CD1c-positive myeloid dendritic cell (primary cell): ENCODE data around the gene AKIRIN2.
"Not testable (repeated sequence)": the region's sequence is repeated elsewhere in the genome, so short reads cannot be mapped to it uniquely, and the experiment has no call there.

Source experiments
- DNase-seq: peaks from one replicate; pipeline ENCODE4 v3.0.0-alpha.2; 2016; ENCODE audit errors: extremely low spot score

The AKIRIN2 gene

DNA sequence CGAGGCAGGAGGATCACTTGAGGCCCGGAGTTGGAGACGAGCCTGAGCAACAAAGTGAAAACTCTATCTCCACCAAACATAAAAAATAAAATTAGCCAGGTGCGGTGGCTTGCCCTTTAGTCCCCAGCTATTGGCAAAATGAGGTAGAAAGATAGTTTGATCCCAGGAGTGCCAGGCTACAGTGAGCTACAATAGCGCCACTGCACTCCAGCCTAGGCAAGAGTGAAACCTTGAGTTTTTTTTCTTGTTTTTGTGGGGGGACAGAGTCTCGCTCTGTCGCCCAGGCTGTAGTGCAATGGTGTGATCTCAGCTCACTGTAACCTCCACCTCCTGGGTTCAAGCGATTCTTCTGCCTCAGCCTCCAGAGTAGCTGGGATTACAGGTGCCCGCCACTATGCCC is 14.1 kb downstream of the AKIRIN2 start:
- DNase-seq = not testable (repeated sequence)

DNA sequence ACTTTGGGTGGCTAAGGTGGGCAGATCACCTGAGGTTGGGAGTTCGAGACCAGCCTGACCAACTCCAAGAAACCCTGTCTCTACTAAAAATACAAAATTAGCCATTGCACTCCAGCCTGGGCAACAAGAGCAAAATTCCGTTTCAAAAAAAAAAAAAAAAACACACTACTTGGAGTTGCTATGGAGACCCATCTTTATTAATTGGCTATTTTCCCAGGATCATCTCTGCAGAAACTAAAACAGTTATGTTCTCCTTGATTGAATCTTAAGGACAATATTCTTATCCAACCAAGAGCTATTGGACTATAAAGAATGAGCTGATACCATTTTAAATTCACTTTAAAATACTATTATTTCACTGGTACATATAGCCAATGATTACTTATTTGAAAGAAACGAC is 14.7 kb downstream of the AKIRIN2 start:
- no peak for DNase-seq

DNA sequence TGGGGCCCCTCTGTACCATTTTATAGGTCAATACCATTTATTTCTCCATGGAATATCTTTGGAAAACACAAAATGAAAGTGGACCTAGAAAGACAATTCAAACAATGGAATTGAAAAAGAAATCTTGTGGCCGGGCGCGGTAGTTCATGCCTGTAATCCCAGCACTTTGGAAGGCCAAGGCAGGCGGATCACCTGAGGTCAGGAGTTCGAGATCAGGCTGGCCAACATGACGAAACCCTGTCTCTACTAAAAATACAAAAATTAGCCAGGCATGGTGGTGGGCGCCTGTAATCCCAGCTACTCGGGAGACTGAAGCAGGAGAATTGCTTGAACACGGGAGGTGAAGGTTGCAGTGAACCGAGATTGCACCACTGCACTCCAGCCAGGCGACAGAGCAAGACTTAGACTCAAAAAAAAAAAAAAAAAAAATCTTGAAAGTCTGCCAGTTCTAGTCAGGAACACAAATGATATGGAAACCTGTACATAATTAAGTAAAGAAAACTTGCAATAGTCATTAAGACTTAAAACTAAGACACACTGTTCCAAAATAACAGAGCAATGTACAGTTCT is 15.3 kb downstream of the AKIRIN2 start:
- DNase-seq = not testable (repeated sequence)

DNA sequence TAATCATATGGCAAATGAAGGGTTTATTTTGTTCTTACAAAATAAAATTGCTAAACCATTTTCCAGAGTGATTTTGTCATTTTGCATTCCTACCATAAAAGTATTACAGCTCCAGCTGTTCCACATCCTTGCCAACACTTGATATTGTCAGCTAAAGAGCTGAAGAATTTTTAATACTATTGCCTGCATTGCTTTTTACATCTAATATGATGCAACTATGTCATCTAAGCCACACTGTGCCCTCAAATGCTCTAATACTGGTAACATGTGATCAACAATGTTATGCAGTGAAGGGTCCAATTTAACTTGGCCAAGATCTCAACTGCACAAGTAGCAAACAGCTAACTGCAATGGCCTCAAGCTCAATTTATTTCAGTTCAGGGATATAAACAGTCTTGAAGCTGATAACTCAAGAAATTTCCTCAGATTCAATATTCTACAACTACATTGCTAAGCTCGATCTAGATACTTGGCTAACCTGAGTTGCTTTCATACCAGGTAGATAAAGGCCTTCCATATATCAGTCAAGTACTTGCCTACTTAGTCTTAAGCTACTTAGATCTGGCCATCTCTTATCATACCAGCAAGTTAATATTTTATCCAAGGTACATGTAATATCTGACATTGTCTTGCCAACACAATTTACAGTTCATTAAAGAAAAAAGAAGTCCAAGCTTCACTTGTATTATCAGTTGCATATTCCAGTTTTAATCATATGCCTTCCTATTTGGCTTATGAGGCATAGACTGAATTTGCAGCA is 17.0 kb downstream of the AKIRIN2 start:
- DNase-seq = no peak

DNA sequence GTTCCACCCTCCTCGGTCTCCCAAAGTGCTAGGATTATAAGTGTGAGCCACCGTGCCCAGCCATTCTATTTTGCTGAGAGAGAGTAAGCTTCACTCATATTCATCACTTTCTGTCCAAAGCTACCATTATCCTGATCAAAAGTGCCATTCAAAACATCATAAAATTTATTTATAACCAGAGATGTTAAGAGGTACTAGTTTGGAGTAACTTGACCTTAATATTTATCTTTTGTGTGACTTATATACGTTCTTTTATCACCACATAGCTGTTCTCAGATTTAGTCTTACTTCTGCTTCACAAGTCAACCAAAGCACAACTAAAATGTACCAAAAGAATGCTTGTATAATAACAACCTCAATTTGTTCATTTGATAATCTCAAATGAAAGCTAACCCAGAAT is 18.1 kb downstream of the AKIRIN2 start:
- no peak for DNase-seq

DNA sequence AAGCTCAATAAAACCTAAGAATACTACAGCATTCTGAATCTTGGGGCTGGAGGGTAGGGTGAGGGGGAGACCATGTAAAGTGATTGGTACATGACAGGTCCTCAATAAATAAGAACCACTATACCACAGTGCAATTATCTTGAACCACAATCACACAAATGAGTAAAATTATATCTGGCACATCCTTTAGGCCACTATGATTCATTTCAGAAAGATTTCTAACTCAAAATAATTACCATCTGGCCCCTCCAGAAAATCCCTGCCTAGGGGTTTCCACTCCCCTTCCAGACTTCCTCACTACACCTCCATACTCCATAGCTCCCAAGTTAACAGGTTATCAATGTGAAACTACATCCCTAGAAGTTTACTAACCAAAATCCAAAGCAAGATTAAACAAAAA is 19.7 kb downstream of the AKIRIN2 start:
- no peak for DNase-seq

DNA sequence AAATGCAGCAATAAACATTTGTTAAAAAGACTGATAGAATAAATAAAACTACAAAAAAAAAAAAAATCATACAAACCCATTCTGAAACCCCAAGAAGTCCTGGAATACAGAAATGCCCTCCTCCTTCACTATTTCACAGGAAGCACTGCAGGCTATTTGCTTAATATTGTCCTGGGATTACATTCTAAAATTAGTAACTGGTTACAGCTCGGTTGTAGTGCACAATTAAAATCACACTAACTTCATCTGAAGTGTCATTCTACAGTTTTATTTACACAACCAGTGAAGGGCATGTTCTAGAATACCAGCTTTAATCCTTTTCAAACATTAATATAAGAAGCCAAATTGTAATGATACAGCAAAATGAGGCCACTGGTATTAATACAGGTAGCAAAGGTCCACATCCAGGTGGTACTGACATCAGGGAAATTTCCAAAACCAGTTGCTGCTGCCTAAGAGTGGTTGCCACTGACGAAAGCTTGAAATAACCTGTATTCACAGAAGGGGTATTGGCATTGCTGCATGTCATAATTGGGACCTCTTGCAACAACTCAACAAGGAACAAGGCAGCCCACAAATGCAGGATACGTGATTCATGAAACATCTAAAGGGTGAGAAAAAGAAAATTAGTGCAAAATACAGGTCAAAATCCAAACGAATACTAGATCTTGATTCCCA is 26.9 kb downstream of the AKIRIN2 start:
- DNase-seq = no peak

DNA sequence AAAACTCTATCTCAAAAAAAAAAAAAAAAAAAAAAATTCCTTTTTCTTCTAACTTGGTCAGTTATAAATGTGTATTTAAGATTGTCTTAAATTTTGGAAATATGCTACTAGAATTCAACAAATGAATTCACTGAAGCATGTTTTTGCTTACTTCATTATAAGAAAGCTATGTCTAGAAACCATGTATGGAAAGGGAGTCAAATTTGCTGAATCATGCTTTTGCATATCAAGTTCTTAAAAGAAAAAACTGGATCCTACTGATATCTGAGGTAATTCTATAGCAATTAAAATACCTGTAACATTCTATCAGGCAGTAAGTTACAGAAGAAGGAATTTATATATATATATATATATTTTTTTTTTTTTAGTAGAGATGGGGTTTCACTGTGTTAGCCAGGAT is 27.7 kb downstream of the AKIRIN2 start:
- no peak for DNase-seq

DNA sequence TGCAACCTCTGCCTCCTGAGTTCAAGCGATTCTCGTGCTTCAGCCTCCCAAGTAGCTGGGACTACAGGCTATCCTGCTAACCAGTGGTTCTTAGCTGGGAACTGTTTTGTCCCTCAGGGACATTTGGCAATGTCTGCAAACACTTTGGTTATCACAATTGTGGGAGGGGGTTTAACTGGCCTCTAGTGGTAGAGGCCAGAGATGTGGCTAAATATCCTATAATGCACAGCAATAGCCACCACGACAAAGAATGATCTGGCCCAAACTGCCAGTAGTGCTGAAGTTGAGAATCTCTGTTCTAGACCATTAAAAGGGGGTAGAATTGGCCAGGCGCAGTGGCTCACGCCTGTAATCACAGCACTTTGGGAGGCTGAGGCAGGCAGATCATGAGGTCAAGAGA is 28.8 kb downstream of the AKIRIN2 start:
- no peak for DNase-seq

DNA sequence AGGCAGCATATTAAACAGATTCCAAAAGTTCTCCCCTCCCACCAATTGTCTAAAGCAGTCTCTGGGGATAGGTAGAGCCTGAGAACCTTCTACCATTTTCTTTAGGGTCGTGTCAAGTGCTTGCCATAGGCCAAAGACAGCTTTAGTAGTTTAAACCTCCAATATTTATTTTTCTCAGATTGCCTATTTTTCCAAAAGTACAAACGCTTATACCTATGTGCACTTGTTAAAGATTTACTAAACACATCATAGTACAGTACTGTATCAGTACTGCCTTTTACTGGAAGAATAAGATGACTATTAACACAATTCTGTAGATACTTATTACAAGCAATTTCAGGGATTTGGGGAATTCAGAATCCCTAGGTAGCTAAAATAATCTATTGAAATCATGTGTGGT is 29.4 kb downstream of the AKIRIN2 start:
- no peak for DNase-seq

DNA sequence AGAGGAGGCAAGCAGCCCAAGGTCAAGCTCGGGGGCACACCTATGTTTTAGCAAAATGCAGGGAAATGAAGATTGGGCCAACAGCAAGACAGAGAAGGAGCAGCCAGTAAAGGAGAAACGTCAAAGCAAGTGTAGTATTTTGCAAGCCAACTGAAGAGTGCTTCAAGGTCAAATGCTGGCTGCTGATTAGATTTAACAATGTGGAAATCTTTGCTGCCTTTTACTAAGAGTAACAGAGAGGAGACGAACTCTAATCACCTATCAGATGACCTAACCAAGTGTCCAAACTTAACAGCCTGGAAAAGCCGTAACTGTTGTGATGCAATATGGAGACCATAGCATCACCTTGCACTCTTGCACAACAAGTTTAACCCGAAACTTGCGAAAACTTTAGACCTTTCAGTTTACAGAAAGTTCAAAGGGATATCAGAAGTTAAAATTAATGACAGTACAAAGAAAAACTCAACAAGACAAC is 30.4 kb downstream of the AKIRIN2 start:
- peak; percentile 25 for DNase-seq

DNA sequence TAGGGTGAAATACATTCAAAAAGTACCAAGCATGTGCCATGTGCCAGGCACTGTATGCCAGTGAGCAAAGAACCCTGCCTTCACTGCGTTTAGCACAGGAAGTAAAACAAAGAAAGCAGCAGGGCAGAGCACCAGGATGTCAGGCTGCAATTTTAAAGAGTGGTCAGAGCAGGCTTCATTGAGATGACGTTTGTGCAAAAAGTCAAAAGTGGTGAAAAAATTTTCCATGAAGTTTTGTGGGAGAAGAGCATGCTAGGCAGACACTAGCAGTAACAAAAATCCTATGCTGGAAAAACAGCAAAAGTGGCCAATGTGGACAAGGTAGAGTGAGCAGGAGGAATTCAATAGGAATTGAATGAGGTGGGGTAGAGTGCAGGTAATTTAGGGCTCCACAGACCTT is 31.3 kb downstream of the AKIRIN2 start:
- no peak for DNase-seq

DNA sequence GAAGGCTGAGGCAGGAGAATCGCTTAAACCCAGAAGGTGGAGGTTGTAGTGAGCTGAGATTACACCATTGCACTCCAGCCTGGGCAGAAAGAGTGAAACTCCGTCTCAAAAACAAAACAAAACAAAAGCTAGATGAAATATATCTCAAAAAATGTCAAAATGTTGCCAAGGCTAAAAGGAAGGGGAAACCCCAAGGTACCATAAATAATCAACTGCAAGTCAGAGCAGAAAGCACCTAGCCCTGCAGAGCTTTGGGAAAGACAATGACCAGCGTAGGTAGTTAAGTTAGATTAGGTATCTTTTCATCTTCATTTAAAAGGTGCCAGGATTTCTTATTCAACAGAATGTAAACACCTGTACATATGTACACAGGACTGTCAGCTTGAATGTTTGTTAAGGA is 33.0 kb downstream of the AKIRIN2 start:
- DNase-seq = no peak

DNA sequence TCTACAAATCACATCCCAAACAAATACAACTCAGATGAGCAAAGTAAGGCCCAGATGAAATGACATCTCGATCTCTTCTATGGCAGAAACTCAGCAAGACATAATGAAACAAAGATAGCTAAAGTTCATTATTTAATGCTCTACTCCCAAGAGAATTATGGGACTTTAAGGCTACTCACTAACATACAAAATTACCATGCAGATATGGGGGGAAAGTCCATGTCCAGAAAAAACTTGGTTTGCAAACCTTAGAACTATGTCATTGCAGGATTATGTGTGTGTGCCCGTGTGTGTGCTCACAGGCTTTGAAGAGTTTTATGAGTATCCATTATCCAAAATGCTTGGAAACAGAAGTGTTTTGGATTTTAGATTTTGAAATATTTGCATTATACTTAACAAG is 34.0 kb downstream of the AKIRIN2 start:
- DNase-seq = no peak

DNA sequence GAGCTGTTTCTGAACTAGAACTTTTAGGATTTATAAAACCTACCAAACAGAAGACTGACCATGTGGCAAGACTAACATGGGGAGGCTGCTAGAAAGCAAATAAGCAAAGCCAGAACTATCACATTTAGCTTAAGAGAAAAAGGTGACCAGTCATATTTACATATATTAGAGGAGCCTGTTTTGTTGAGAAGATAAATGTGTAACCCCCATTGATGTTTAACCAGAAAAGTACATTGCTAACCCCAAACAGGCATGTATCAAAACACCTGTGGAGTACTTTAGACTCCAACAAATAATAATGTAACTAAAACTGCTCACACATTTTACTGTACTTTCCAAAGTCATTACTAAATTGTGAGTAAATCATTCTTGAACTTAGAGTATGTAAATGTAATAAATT is 35.0 kb downstream of the AKIRIN2 start:
- DNase-seq = no peak

DNA sequence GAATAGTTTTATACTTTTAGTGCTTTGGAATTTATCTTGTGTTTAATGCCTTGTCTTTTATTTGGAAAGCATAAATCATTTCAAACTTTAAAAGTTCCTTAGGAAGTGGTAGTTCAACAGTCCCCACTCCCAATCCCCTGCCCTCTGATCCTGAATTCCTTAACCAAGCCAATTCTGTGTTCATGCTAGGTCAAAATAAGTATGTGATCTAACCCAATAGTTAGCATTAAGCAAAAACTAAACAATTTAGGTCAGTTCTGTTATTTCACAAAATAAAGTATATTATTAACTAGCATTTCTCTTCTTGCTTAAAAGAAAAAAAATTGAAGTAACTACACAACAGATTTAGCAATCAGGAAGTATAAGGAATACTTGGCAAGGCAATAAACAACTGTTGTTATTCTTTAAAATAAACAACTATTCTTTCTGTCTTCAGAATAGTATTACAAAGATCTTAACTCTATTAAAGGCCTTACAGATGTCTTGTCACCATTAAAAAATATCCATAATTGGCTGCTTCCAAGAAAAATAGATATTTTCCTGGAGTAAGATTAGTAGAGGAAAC is 37.0 kb downstream of the AKIRIN2 start:
- no peak for DNase-seq

DNA sequence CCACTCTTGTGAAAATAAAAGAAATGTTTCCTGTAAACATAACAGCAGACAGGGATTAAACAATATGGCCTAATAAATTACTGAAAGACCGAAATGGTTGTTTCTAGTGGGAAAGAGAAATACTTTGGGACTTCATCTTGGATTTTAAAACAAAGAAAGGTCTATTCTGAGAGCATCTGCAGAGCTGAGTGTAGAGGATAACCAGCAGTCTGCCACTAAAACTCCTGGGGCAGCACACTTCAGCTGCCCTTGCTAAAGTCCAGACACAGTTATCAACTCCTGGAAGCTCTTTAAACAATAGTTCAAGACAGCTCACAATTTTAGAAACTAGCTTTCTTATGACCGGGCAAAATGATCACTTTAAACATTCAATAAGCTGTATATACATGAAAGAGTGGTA is 38.6 kb downstream of the AKIRIN2 start:
- no peak for DNase-seq

DNA sequence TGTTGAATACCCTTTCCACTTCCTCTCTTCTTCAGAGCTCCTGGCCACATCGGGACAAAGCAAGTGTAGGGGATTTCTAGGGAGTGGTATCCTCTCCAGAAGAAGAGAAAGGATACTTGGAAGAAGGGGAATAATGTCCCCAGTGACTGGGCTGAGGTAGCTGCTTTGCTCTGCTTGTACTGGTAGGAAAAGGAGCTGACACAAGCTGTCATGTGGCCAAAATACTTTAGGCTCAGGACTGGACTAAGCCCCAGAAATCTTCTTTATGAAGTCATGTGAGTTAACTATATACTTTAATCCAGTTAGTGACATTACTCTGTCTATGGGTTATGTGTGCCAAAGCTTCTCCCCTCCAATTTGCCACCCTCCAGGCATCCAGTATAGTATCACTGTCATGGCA is 40.5 kb downstream of the AKIRIN2 start:
- no peak for DNase-seq

DNA sequence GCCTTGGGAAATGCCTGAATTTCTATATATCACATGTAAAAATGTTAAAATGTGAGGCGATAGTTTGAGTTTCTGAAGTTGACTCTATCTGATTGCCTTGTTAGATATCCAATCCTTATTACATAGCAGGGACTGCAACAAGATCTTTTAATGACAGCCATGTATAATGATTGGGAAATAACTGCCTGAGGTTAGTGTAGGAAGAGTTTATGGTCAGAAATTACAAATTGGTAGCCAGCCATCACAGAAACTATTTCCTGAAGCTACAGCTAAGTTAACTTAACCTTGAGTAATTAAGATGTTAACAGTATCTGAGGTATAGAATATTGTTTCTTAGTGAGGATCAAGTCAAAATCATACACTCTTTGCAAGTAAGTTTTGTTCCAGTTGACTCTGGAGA is 41.0 kb downstream of the AKIRIN2 start:
- DNase-seq = no peak

DNA sequence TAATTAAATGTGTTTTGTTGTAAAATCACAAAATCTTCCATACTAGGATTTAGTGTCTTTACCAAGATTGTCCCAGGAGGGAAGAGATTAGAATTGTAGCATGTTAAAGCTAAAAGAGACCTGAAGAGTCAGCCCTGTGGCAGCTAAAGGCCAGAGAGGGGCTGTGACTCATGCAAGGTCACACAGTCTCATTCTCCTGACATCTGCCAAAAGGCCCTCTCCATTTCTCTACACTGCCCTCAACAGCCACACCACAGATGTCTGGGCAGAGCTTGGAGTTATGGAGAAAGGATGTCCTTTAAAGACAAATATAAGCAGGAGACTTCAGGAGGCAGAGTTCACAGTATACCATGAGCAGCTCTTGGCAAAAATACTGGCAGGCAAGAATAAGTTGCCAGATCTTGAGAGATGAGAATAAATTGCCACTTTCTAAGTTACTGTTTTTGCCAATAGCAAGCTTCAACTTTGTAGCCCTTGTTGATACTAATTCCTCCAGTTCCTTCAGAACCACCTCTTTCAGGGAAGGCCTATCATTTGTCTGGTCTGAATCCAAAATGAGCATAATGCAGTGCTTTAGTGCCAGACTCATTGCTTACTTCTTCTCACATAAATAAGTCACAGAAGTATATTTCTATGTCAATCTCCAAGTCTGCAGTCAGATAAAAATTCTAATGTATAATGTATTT is 41.7 kb downstream of the AKIRIN2 start:
- DNase-seq = no peak

DNA sequence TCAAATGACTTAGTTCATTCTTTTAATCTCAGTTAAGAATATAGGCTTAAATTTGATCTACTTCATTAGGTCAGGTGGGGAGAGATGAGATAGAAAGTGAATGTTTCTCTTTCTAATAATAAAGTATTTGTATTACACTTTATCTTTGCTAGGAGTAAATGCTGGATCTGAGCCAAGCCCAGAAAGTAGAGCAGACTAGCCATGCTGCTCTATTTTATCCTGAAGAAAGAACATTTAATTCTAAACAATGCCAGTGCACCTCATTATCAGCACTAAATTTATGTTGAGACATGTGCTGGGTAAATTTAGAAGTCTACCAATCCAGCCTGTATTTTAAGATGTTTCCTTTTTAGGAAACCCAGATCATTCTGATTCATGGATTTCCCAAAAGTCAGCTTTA is 43.5 kb downstream of the AKIRIN2 start:
- no peak for DNase-seq

DNA sequence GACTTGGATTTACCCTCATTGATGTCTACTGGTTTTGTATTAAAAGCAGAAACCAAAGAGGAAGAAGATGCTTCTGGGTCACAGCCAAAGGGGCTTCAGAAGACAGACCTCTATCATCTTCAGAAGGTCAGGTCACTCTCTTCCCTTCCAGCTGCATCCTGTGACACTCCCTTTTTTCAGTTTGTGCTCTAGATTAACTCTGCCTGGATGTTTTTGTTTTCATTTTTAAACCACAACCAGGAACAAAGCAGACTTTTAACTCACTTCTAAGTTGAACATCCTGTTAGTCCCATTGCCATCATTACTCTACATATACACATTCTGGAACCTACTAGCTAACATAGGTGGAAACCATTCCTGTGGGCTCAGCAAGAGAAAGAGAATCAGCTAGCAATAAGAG is 45.2 kb downstream of the AKIRIN2 start:
- no peak for DNase-seq
